H9 (cell line): ENCODE results near the gene S1PR4. TPM values are rescaled to one million over a fixed set of nuclear protein-coding genes. Genes with fewer than 3 reads are reported as not detected.

ENCODE experiments used
- DNase-seq: peaks from one replicate; pipeline ENCODE4 v3.0.0-alpha.2; 2017
- H2AFZ ChIP-seq: one replicate; pipeline ENCODE4 v1.6.1; 2013; ENCODE audit warnings: mild to moderate bottlenecking, low read length, control low read depth, moderate library complexity
- H2AK5ac ChIP-seq: 2 replicates; pipeline ENCODE4 v1.6.1; 2013; ENCODE audit warnings: low read length, control low read depth, mixed read lengths; ENCODE audit not compliant: insufficient read length
- H2BK120ac ChIP-seq: one replicate; pipeline ENCODE4 v1.6.1; 2013; ENCODE audit warnings: low read depth, mild to moderate bottlenecking, low read length, control low read depth, inconsistent platforms; ENCODE audit not compliant: poor library complexity, severe bottlenecking
- H2BK12ac ChIP-seq: 2 replicates; pipeline ENCODE4 v1.6.1; 2013; ENCODE audit warnings: low read length, control low read depth, mixed read lengths, low read depth; ENCODE audit not compliant: insufficient read length
- H2BK15ac ChIP-seq: 2 replicates; pipeline ENCODE4 v1.6.1; 2013; ENCODE audit warnings: low read depth, low read length, control low read depth
- H2BK20ac ChIP-seq: one replicate; pipeline ENCODE4 v1.6.1; 2013; ENCODE audit warnings: low read depth, mild to moderate bottlenecking, low read length, control low read depth, inconsistent platforms; ENCODE audit not compliant: poor library complexity, severe bottlenecking
- H2BK5ac ChIP-seq: 2 replicates; pipeline ENCODE4 v1.6.1; 2013; ENCODE audit warnings: low read length, control low read depth, mixed read lengths; ENCODE audit not compliant: insufficient read length
- H3K14ac ChIP-seq: 2 replicates; pipeline ENCODE4 v1.6.1; 2013; ENCODE audit warnings: low read length, control low read depth; ENCODE audit not compliant: insufficient read depth
- H3K18ac ChIP-seq: 2 replicates; pipeline ENCODE4 v1.6.1; 2013; ENCODE audit warnings: low read depth, mild to moderate bottlenecking, mixed read lengths, low read length, control low read depth; ENCODE audit not compliant: insufficient read length
- H3K23ac ChIP-seq: 2 replicates; pipeline ENCODE4 v1.6.1; 2013; ENCODE audit warnings: low read length, control low read depth, mixed read lengths, low read depth; ENCODE audit not compliant: insufficient read length
- H3K23me2 ChIP-seq: 2 replicates; pipeline ENCODE4 v1.6.1; 2013; ENCODE audit warnings: low read depth, mild to moderate bottlenecking, mixed read lengths, low read length, control low read depth; ENCODE audit not compliant: insufficient read length, poor library complexity, severe bottlenecking
- H3K27ac ChIP-seq: 2 replicates; pipeline ENCODE4 v1.5.1; 2013; ENCODE audit warnings: low read length, control low read depth, mixed read lengths, low read depth; ENCODE audit not compliant: insufficient read length
- H3K27me3 ChIP-seq: 2 replicates; pipeline ENCODE4 v1.6.1; 2013; ENCODE audit warnings: low read length, control low read depth, inconsistent platforms; ENCODE audit not compliant: insufficient read depth
- H3K4ac ChIP-seq: 2 replicates; pipeline ENCODE4 v1.6.1; 2013; ENCODE audit warnings: low read depth, mild to moderate bottlenecking, control low read depth, inconsistent platforms, low read length, moderate library complexity
- H3K4me1 ChIP-seq: 2 replicates; pipeline ENCODE4 v1.6.1; 2013; ENCODE audit warnings: low read length, control low read depth, inconsistent platforms; ENCODE audit not compliant: insufficient read depth
- H3K4me2 ChIP-seq: 2 replicates; pipeline ENCODE4 v1.6.1; 2013; ENCODE audit warnings: low read length, control low read depth, mixed read lengths; ENCODE audit not compliant: insufficient read length, insufficient read depth
- H3K56ac ChIP-seq: 2 replicates; pipeline ENCODE4 v1.6.1; 2013; ENCODE audit warnings: low read depth, mild to moderate bottlenecking, mixed read lengths, low read length, control low read depth; ENCODE audit not compliant: insufficient read length
- H3K79me1 ChIP-seq: 2 replicates; pipeline ENCODE4 v1.6.1; 2013; ENCODE audit warnings: low read depth, mild to moderate bottlenecking, moderate library complexity, low read length, control low read depth, inconsistent platforms; ENCODE audit not compliant: insufficient read depth, poor library complexity, severe bottlenecking
- H3K79me2 ChIP-seq: 2 replicates; pipeline ENCODE4 v1.6.1; 2013; ENCODE audit warnings: low read length, control low read depth, inconsistent platforms; ENCODE audit not compliant: insufficient read depth
- H3K9ac ChIP-seq: 2 replicates; pipeline ENCODE4 v1.6.1; 2013; ENCODE audit warnings: low read length, control low read depth, mixed read lengths; ENCODE audit not compliant: insufficient read length; ENCODE audit errors: extremely low read depth
- H3K9me3 ChIP-seq: one replicate; pipeline ENCODE4 v1.6.1; 2013; ENCODE audit warnings: low read depth, low read length, inconsistent platforms; ENCODE audit not compliant: control insufficient read depth
- H3T11ph ChIP-seq: one replicate; pipeline ENCODE4 v1.6.1; 2013; ENCODE audit warnings: mild to moderate bottlenecking, low read length, control low read depth, inconsistent platforms
- H4K20me1 ChIP-seq: one replicate; pipeline ENCODE4 v1.6.1; 2013; ENCODE audit not compliant: control insufficient read depth, insufficient read length, insufficient read depth
- H4K5ac ChIP-seq: 2 replicates; pipeline ENCODE4 v1.6.1; 2013; ENCODE audit warnings: low read depth, mild to moderate bottlenecking, mixed read lengths, low read length, control low read depth; ENCODE audit not compliant: insufficient read length
- H4K8ac ChIP-seq: replicated peaks from 2 replicates; pipeline ENCODE4 v1.6.1; 2013; ENCODE audit warnings: low read length, control low read depth, mixed read lengths, low read depth; ENCODE audit not compliant: insufficient read length
- H4K91ac ChIP-seq: 2 replicates; pipeline ENCODE4 v1.6.1; 2013; ENCODE audit warnings: low read depth, mild to moderate bottlenecking, moderate library complexity, mixed read lengths, low read length, control low read depth; ENCODE audit not compliant: insufficient read length
- H3K27ac Mint-ChIP-seq, 3 experiments: 2 replicates in 2 of 3; 3 replicates in 1 of 3; pipeline ENCODE4 v1.8.0; 2020 to 2021; ENCODE audit warnings: mixed read lengths in 3 of 3, mild to moderate bottlenecking in 1 of 3, moderate library complexity in 1 of 3
- H3K27me3 Mint-ChIP-seq: 2 replicates; pipeline ENCODE4 v1.8.0; 2021; ENCODE audit warnings: low read depth, mild to moderate bottlenecking, moderate library complexity, mixed read lengths
- H3K36me3 Mint-ChIP-seq, 3 experiments: 2 replicates in 2 of 3; 3 replicates in 1 of 3; pipeline ENCODE4 v1.8.0; 2020 to 2021; ENCODE audit warnings: low read depth in 3 of 3, mixed read lengths in 3 of 3; ENCODE audit not compliant: insufficient read depth in 1 of 3
- H3K4me1 Mint-ChIP-seq, 2 experiments: 2 replicates each; pipeline ENCODE4 v1.8.0; 2020; ENCODE audit warnings: mixed read lengths in 2 of 2
- H3K4me3 Mint-ChIP-seq, 2 experiments: 2 replicates in 1 of 2; 3 replicates in 1 of 2; pipeline ENCODE4 v1.8.0; 2020 to 2021; ENCODE audit warnings: mild to moderate bottlenecking in 2 of 2, mixed read lengths in 2 of 2, moderate library complexity in 1 of 2
- H3K9me3 Mint-ChIP-seq, 2 experiments: 2 replicates in 1 of 2; 3 replicates in 1 of 2; pipeline ENCODE4 v1.8.0; 2020; ENCODE audit warnings: mild to moderate bottlenecking in 2 of 2, mixed read lengths in 2 of 2, moderate library complexity in 1 of 2
- CTCF ChIP-seq: fragments of 200-600 bp; sonication (generic); conservative IDR thresholded peaks from 3 replicates; pipeline ENCODE4 v1.8.0; 2021; ENCODE audit warnings: antibody characterized with exemption, mild to moderate bottlenecking
- WGBS: extraction: QIAGEN DNeasy Blood & Tissue Kit; methylation state at CpG from one replicate; pipeline ENCODE4 v1.1.7; 2013; ENCODE audit warnings: missing lambda C conversion rate, low lambda C conversion rate, mixed read lengths; ENCODE audit not compliant: insufficient read length; ENCODE audit errors: extremely low coverage; 5-methylcytosine and 5-hydroxymethylcytosine counted together
- total RNA-seq: library from RNA; stranded (reverse); gene quantifications from 2 replicates; pipeline ENCODE4 v1.2.1, GENCODE V29; 2021

The S1PR4 gene
- total RNA-seq, 1 experiment from 2014 or later, result not detected

GRCh38 chr19:3148503-3148902, 30.1 kb upstream of the S1PR4 start:
- Histone ChIP-seq H2BK12ac (no peak overlapping the region), H3K79me2 (no peaks in the 10 kb centered on the region), H4K91ac (no peak overlapping the region), H3K27ac (no peak overlapping the region), H3K27me3 (no peaks in the 10 kb centered on the region), H3K23me2 (no peaks in the 10 kb centered on the region), H2AFZ (no peak overlapping the region), H2AK5ac (no peak overlapping the region), H3T11ph (no peak overlapping the region), H3K4me1 (no peaks in the 10 kb centered on the region), H3K79me1 (no peaks in the 10 kb centered on the region), H3K18ac (no peak overlapping the region), H3K9me3 (no peaks in the 10 kb centered on the region), H2BK120ac (no peak overlapping the region), H3K9ac (no peak overlapping the region), H3K56ac (no peak overlapping the region), H2BK20ac (no peak overlapping the region), H2BK5ac (no peak overlapping the region), H4K5ac (no peak overlapping the region), H3K23ac (no peak overlapping the region), H3K4ac (no peak overlapping the region), H4K20me1 (no peaks in the 10 kb centered on the region), H4K8ac (no peak overlapping the region), H2BK15ac (no peak overlapping the region), H3K4me2 (no peak overlapping the region), H3K14ac (no peak overlapping the region)
- peaks cover 11% of the 10 kb centered on the region for H3K27me3 Mint-ChIP-seq
- no peak overlapping the region for H3K4me3 Mint-ChIP-seq
- no CpG with 5 or more reads among the region's 20 CpGs for WGBS
- H3K27ac Mint-ChIP-seq, result no peak overlapping the region; a peak in 1 of 7 replicates
- H3K36me3 Mint-ChIP-seq, result no peaks in the 10 kb centered on the region
- H3K9me3 Mint-ChIP-seq, result peaks cover 3 to 5% of the 10 kb centered on the region in 2 experiments; a peak in 2 of 5 replicates
- H3K4me1 Mint-ChIP-seq, result peaks cover 6 to 15% of the 10 kb centered on the region in 2 experiments
- DNase-seq, result no peak
- TF ChIP-seq CTCF, result no peak
